HepG2 (cell line): Measurements from ENCODE around the gene TNFRSF25. TPM values are rescaled to one million over a fixed set of nuclear protein-coding genes. Genes with fewer than 3 reads are reported as not detected.

Source experiments
- EP300 ChIP-seq, 3 experiments: sonication (generic) in 1 of 3; formaldehyde crosslinking in 1 of 3; IDR thresholded peaks; 2 replicates each; pipeline versions ENCODE4 v1.5.1 to v1.6.1; 2011 to 2020; ENCODE audit warnings: low read depth in 2 of 3, low read length in 2 of 3, borderline replicate concordance in 1 of 3, improper control_type of control experiment in 1 of 3, mild to moderate bottlenecking in 1 of 3, missing genetic modification reagents in 1 of 3, moderate library complexity in 1 of 3
- ERF ChIP-seq: IDR thresholded peaks from 2 replicates; pipeline ENCODE4 v1.6.1; 2018; ENCODE audit warnings: missing biosample characterization, missing genetic modification reagents
- FOXA3 ChIP-seq: IDR thresholded peaks from 2 replicates; pipeline ENCODE4 v1.6.1; 2016; ENCODE audit warnings: missing genetic modification reagents, missing compliant biosample characterization
- IKZF5 ChIP-seq: IDR thresholded peaks from 2 replicates; pipeline ENCODE4 v1.6.1; 2018; ENCODE audit warnings: missing genetic modification reagents, mild to moderate bottlenecking, missing compliant biosample characterization
- MIER3 ChIP-seq: IDR thresholded peaks from 2 replicates; pipeline ENCODE4 v1.6.1; 2016; ENCODE audit warnings: missing compliant biosample characterization, borderline replicate concordance
- MTF1 ChIP-seq: sonication (generic); formaldehyde crosslinking; IDR thresholded peaks from 2 replicates; pipeline ENCODE4 v1.5.0; 2020; ENCODE audit warnings: missing genetic modification reagents
- PATZ1 ChIP-seq: sonication (generic); formaldehyde crosslinking; IDR thresholded peaks from 2 replicates; pipeline ENCODE4 v1.4.0; 2020; ENCODE audit warnings: missing genetic modification reagents
- PHF5A ChIP-seq: IDR thresholded peaks from one replicate; pipeline ENCODE4 v1.6.1; 2018; ENCODE audit warnings: low read depth, missing genetic modification reagents; ENCODE audit not compliant: unreplicated experiment
- SMARCC2 ChIP-seq: fragments of 450-650 bp; IDR thresholded peaks from 2 replicates; pipeline ENCODE4 v1.6.1; 2017; ENCODE audit warnings: antibody characterized with exemption, mild to moderate bottlenecking
- SP2 ChIP-seq: sonication (generic); formaldehyde crosslinking; IDR thresholded peaks from 2 replicates; pipeline ENCODE4 v1.5.1; 2020; ENCODE audit warnings: mild to moderate bottlenecking, missing genetic modification reagents
- THAP9 ChIP-seq: sonication (generic); formaldehyde crosslinking; IDR thresholded peaks from 2 replicates; pipeline ENCODE4; 2020; ENCODE audit warnings: missing genetic modification reagents, mild to moderate bottlenecking, borderline replicate concordance
- ZNF136 ChIP-seq: sonication (generic); formaldehyde crosslinking; IDR thresholded peaks from 2 replicates; pipeline ENCODE4 v1.8.1; 2022; ENCODE audit warnings: low read depth, mild to moderate bottlenecking, moderate library complexity, missing genetic modification reagents
- ZNF20 ChIP-seq: sonication (generic); formaldehyde crosslinking; IDR thresholded peaks from 2 replicates; pipeline ENCODE4 v1.4.0; 2020; ENCODE audit warnings: mild to moderate bottlenecking, moderate library complexity, missing genetic modification reagents
- ZNF224 ChIP-seq: sonication (generic); formaldehyde crosslinking; IDR thresholded peaks from 2 replicates; pipeline ENCODE4 v1.5.0; 2020; ENCODE audit warnings: mild to moderate bottlenecking, missing genetic modification reagents
- ZNF451 ChIP-seq: sonication (generic); formaldehyde crosslinking; IDR thresholded peaks from 2 replicates; pipeline ENCODE4 v1.5.0; 2020; ENCODE audit warnings: mild to moderate bottlenecking, missing genetic modification reagents
- ZNF790 ChIP-seq: sonication (generic); formaldehyde crosslinking; IDR thresholded peaks from 2 replicates; pipeline ENCODE4 v1.8.0; 2022; ENCODE audit warnings: missing genetic modification reagents, mild to moderate bottlenecking, borderline replicate concordance
- polyA plus RNA-seq, 8 experiments: library from polyadenylated mRNA; depleted of rRNA in 3 of 8; stranded (reverse) in 7 of 8; unstranded in 1 of 8; fragments of >200 nt; fragmentation: Illumina TruSeq in 4 of 8; extraction: Trizol in 4 of 8; gene quantifications; 2 replicates each; pipeline versions ENCODE4 v1.2.1 to v1.2.3, GENCODE V29; 2011 to 2016; ENCODE audit warnings: low read depth in 4 of 8, missing spikeins in 1 of 8, mixed read lengths in 1 of 8; ENCODE audit not compliant: insufficient read depth in 1 of 8
- total RNA-seq, 5 experiments: library from RNA; depleted of rRNA; stranded (reverse); fragments of >200 nt; fragmentation: Illumina TruSeq; extraction: Trizol; gene quantifications; 2 replicates each; pipeline ENCODE4 v1.2.3, GENCODE V29; 2016; ENCODE audit warnings: low read depth in 1 of 5
- TF ChIP-seq, protein P1 (sequence below): sonication (generic); formaldehyde crosslinking; IDR thresholded peaks from 2 replicates; pipeline ENCODE4 v1.5.1; 2020; ENCODE audit warnings: mild to moderate bottlenecking, missing genetic modification reagents, moderate library complexity
- TF ChIP-seq, protein P2 (sequence below): sonication (generic); formaldehyde crosslinking; IDR thresholded peaks from 2 replicates; pipeline ENCODE4 v1.8.1; 2023; ENCODE audit warnings: mild to moderate bottlenecking, inconsistent platforms, moderate library complexity, missing genetic modification reagents, borderline replicate concordance

TNFRSF25 gene
- total and polyA plus RNA-seq, 2 of the 13 experiments (the other 11 are each of a cell fraction or from before 2014, with no cell fraction given): 1.4 to 1.5 TPM

DNA sequence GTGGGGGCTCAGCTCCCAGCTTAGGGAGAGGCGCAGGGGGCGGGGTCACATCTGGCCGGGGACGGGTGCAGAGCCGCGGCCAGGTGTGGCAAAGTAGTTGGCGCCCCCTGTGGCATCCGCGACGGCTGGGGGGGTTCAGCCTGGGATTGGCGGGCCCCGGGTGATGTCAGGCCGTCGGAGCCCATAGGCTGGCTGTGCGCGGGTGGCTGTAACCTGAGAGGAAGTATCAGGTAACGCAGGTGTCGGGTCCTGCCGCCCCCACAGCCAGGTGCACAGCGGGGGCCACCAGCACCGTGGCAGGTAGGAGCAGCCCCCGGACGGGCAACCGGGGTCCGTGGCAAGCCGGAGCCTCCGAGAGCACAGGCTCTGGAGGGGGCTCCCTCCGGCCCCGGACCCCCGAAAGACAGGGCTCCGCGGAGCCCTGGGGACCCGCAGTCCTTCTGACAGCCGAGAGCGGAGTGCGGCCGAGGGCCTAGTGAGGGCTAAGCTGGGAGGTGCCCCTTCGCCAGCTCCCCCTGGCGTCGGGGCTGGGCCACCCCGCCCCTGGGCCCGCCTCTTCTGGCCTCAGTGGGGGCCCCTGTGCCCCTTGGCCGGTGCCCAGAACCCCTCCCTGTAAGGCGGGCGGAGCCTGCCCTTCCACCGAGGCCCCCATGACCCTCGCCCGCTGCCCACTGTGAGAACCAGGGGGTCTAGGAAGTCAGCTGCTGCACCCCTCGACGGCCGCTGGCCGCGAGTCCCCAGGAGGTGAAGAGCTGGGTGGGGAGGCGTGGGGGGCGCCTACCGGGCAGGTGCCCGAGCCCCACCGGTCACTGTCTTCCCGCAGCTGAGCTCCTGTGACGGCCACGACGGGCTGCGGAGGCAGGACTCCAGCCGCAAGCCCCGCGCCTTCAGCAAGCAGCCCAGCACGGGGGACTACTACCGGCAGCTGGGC, 17.9 kb downstream of the TNFRSF25 start (continued):
- TF ChIP-seq MTF1 (peak; percentile 90; the same call in 1 of the 2 replicates), ZNF790 (CRISPR knock-in tag) (peak; percentile 46; the same call in 1 of the 2 replicates), SMARCC2 (no peak), PATZ1 (CRISPR knock-in tag) (peak; percentile 95), ZNF136 (peak; percentile 33; the same call in 1 of the 2 replicates), THAP9 (peak; percentile 63; the same call in 1 of the 2 replicates), ZNF451 (CRISPR knock-in tag) (no peak; the same call in 1 of the 2 replicates), ZNF224 (CRISPR knock-in tag) (no peak), IKZF5 (CRISPR knock-in tag) (0 out of 2 replicates have a peak, but pooled peaks have one; percentile 12), PHF5A (CRISPR knock-in tag) (peak; percentile 33), MIER3 (CRISPR knock-in tag) (0 out of 2 replicates have a peak, but pooled peaks have one; percentile 18), FOXA3 (peak; percentile 6; the same call in 1 of the 2 replicates), ERF (CRISPR knock-in tag) (peak; percentile 65), EP300 (IDR thresholded peaks at IDR 0.05; ENCODE audit: low read depth in 2 of 2, low read length in 2 of 2) (0 out of 4 replicates have a peak, but pooled peaks of 1 of the 2 experiments have one; percentile 14), EP300 (CRISPR knock-in tag; IDR thresholded peaks at IDR 0.05; ENCODE audit: borderline replicate concordance) (no peak), SP2 (CRISPR knock-in tag) (peak; percentile 50; the same call in 1 of the 2 replicates), ZNF20 (CRISPR knock-in tag) (peak; percentile 69; the same call in 1 of the 2 replicates)
- TF ChIP-seq, protein P1, sequence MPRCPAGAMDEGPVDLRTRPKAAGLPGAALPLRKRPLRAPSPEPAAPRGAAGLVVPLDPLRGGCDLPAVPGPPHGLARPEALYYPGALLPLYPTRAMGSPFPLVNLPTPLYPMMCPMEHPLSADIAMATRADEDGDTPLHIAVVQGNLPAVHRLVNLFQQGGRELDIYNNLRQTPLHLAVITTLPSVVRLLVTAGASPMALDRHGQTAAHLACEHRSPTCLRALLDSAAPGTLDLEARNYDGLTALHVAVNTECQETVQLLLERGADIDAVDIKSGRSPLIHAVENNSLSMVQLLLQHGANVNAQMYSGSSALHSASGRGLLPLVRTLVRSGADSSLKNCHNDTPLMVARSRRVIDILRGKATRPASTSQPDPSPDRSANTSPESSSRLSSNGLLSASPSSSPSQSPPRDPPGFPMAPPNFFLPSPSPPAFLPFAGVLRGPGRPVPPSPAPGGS (CRISPR knock-in tag): no peak; the same call in none of the 2 replicates
- TF ChIP-seq, protein P2, sequence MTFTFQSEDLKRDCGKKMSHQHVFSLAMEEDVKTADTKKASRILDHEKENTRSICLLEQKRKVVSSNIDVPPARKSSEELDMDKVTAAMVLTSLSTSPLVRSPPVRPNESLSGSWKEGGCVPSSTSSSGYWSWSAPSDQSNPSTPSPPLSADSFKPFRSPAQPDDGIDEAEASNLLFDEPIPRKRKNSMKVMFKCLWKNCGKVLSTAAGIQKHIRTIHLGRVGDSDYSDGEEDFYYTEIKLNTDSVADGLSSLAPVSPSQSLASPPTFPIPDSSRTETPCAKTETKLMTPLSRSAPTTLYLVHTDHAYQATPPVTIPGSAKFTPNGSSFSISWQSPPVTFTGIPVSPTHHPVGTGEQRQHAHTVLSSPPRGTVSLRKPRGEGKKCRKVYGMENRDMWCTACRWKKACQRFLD (CRISPR knock-in tag): no peak; the same call in 1 of the 2 replicates
